PC-9 (cell line): ENCODE measurements around the gene PIK3R6.

ENCODE experiments used
- EZH2 ChIP-seq: fragments of 200-600 bp; sonication (generic); IDR thresholded peaks from 2 replicates; pipeline ENCODE4 v1.8.0; 2017; ENCODE audit warnings: antibody characterized with exemption, low read depth
- TF ChIP-seq, protein P1 (sequence below): fragments of 200-600 bp; sonication (generic); conservative IDR thresholded peaks from 2 replicates; pipeline ENCODE4 v1.6.1; 2017; ENCODE audit warnings: mixed run types, antibody characterized with exemption, mild to moderate bottlenecking, moderate library complexity

DNA sequence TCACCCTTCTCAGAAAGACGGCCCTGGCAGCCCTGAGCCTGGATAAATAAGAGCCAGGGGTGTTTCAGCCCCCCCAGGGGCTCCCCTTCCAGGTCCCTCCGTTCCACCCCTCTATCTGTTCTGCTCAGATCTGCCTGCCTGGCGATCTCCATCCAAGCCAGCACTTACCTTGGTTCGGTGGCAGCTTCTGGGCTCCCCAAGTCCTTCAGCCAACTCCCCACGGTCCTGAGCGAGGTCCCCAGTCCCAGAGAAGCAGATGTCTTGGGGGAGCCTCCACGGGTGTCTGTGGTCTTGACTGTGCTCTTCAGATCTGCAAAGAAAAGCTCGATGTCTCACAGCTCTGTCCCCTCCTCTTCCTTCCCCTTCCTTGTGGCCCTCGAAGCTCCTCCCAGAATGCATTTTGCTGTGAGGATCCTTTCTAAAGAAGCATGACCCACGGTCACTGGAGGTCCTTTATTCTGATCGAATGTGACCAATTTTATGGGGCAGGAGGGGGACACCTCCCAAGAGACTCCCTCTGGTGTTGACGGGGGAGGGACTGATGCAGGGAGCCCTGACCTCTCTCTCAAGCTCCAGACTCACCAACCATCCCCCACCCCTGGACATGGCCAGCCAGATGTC is at the start of gene PIK3R6:
- TF ChIP-seq, protein P1, sequence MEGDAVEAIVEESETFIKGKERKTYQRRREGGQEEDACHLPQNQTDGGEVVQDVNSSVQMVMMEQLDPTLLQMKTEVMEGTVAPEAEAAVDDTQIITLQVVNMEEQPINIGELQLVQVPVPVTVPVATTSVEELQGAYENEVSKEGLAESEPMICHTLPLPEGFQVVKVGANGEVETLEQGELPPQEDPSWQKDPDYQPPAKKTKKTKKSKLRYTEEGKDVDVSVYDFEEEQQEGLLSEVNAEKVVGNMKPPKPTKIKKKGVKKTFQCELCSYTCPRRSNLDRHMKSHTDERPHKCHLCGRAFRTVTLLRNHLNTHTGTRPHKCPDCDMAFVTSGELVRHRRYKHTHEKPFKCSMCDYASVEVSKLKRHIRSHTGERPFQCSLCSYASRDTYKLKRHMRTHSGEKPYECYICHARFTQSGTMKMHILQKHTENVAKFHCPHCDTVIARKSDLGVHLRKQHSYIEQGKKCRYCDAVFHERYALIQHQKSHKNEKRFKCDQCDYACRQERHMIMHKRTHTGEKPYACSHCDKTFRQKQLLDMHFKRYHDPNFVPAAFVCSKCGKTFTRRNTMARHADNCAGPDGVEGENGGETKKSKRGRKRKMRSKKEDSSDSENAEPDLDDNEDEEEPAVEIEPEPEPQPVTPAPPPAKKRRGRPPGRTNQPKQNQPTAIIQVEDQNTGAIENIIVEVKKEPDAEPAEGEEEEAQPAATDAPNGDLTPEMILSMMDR: no peak
- TF ChIP-seq EZH2: no peak
